Endothelial cell of hepatic sinusoid (primary cell): ENCODE data around the gene MPPED2.

Experiments
- in situ Hi-C: cut with HindIII; loops from 2 replicates; pipeline ENCODE4 v1.10.0; 2017; ENCODE audit warnings: low sequenced_read_pairs

MPPED2 gene

DNA sequence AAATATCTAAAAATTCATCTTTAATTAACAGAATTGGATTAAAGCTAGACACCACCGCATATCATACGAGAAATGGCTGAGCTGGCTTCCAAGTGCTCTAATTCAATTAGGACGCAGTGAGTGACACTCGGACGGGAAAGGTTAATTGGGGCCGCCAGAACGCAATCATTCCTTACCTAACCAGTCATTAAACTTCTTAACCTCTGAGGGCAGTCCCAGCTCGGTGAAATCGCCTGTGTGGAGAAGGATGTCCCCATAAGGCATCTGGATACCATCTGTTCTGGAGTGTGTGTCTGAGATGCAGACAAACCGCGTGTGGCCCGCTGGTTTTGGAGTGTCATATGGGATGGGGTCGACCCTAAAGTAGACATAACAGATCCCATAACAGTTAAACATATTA, 50.3 kb downstream of the MPPED2 start:
- in situ Hi-C loops = no loop called here

DNA sequence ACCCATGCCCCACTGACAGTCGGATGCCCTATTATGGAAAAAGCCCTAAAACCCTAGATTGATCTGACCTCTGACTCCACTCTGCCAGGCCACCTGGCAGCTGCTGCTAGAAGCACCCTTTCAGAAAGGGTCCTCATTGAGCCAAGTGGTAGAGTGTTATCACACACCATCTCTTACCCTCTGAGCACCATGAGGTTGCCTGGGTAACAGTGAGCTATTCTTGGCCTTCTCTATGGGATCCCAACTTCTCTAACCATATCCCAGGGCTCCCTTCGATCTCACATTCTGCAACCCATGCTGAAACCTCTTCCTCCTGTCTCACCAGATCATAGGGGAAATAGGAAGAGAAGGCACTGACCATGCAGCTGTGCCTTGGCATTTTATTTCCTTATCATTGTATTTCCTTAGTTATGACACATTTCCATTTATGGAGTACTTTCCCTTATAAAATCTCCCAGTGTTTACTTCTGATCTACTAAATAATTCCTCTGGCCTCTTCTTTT, 52.7 kb downstream of the MPPED2 start:
- in situ Hi-C loops = no loop called here

DNA sequence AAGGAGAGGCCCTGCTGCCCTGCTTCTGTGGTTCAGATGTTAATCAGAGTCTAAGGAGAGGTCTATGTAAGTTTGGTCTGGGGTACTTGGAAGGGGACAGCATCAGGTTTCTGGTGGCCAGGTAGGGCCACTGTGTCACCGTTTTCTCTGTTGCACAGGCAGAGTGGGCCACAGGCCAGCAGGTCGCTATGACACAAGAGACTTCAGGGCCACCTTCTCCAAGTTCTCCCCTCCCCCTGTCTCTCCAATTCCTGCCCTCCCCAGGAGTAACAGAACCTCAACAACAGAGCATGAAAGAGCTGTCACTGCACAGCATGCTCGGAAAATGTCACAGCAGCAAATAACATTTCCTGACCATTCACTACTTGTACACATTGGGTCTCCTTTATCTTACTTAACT, 58.6 kb downstream of the MPPED2 start:
- in situ Hi-C loops = no loop called here

DNA sequence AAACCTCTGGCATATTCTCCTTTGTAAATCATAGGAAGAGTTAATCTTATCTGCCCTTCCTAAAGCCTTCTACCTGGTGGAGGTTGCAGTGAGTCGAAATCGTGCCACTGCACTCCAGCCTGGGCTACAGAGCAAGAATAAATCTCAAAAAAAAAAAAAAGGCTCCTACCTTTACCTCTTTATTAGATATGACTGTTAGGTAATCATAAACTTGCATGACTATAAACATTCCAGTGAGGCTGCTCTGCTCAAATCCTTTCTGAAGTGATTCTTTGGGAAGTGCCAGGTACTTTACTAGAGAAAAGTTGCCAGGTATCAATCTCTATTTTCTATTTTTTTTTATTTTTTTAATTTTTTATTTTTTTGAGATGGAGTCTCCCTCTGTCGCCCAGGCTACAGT, 59.6 kb downstream of the MPPED2 start:
- in situ Hi-C loops = no loop called here

DNA sequence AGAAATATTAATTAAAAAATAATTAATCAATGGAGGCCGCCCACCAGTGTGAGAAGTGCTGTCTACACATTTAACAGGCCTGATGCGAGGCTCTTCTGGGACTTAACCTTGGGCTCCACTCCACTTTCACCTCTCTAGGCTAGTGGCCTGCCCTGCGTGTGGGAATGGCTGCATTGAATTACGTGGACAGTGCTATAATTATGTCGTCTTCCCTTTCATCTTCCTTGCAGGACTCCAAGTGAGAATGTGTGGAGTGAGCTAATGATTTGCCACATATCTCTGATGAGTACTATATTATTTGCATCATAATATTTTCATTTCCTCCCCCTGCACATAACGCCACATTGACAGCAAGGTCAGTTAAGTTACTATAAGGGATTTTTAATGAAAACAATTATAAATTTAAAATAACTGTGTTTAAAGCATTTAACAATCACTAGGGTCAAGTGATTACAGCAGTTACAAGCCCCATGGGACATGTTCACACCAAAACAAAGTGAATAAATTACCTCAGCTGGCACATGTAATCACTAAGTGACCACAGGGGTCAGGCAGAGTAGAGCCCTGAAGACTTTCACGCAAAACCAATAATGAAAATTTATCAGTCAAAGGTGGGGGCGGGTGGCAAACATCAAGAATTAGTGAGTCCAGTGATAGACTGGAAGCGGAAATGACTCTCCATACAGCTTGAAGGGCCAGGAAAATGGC, 63.5 kb downstream of the MPPED2 start:
- in situ Hi-C loops = no loop called here

DNA sequence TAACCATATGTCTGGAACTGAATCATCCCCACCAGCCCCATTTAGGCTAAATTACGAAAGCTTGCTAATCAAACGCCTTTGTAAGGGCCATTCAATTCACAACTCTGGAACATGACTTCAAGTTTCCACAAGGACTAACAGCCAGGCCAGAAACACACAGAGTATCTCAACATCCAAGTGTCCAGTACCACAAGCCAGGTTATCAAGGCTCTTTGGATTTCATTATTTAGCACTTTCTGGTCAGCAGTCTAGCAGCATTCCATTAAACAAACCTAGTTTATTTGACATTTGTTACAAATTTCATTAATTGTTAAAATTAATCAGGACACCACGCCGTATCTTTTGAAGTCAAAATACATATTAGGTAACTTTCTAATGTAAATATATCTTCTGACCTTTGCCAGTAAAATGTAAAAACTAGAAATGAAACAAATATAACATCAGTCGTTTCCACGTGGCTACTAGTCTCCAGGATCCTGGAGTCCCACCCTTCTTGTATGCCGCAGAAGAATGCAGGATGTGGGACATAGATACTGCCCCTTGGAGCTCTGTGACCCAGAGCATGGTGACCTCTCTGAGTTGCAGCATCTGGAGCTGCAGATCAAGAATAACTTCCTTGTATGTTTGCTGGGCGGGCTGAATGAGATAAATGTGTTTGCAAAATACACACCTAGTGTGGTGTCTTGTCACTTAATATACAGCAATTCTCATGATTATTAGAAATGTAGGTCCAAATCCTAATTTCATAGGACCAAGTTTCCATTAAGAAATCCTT, 64.7 kb downstream of the MPPED2 start:
- in situ Hi-C loops = no loop called here

DNA sequence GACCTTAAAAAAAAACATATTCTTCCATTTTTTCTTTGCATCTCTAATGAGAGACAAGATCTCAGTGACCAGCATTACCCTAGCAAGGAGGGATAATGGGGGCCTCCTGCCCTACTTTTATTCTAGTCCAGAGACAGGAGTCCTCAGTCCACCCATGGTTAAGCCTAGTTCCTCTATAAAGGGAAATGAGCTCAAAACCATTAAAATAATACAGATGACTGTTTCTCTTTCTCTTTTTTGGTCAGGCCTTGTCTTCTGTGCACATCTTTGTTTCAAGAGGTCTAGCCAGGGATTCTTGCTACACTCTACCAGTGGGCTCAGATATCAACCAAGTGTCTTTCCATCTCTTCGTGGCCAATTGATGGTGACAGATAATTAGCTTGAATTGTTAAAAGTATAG, 73.1 kb downstream of the MPPED2 start:
- in situ Hi-C loops = no loop called here

DNA sequence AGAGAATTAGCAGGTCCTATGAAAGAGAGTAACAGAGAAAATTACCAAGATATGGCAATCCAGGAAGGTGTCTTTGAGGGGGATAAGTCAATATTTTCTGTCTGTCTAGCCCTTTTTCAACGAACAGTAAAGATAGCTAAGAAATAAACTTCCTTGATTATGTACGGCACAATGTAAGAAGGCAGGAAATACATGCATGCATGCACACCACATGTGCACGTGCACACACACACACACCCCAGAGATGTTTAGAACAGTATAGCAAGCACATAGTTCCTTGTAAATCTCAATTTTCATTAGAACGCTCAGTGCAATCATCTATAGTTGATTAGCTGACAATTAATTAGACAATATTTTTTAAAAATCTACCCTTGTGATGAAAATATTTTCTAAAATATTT, 74.7 kb downstream of the MPPED2 start:
- in situ Hi-C loops = no loop called here

DNA sequence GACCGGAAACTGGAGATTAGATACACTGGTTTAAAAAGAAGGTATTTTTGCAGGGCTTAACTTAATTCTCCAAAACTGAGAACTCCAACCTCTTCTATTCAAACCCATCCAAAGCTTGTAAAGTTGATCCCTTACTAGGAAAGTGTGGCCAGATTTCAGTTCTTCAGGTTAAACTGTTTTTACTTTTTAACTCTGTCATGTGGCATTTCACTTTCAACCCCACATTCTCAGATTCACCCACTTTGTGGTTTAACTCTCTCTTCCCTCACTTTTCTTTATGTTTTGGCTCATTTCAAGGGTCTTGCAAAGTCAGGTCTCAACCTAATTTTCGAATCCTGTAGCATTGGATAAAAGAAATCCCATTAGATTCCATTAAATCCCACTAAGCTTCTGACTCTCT, 75.4 kb downstream of the MPPED2 start:
- in situ Hi-C loops = no loop called here

DNA sequence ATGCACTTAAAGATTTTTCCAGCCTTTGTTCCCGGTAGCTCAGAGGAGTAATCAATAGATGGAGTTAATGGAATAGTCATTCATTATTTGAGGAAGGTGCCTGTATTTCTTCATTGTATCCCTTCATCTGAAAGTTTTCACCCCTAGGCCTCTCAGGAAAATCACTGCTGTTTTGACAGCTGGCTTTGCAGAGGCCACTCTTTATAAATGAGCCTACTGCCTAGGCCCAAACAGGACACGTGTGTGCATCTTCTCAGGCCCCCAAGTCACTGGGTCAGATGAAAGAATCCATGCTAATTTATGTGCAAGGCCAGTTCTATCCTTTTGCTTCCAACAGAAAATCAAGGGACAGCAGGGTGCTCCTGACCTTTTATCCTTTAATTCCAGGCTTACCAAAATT, 76.8 kb downstream of the MPPED2 start:
- in situ Hi-C loops = no loop called here

DNA sequence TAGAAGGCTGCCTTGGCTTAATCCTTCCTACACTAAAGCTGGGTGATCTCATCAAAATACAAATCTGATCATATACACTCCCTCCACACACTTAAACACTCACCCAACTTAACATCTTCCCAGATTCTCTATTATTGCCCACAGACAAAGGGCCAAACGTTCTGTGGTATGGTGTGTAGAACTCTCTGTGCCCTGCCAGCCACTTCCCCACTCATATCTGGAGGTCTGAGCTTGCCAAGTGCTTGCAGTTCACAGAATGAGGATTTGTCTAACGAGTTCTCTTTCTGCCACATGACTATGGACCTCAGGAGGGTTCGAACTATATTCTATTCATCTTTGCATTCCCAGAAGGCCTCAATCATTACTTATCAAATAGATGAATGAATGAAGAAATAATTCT, 77.6 kb downstream of the MPPED2 start:
- in situ Hi-C loops = no loop called here

DNA sequence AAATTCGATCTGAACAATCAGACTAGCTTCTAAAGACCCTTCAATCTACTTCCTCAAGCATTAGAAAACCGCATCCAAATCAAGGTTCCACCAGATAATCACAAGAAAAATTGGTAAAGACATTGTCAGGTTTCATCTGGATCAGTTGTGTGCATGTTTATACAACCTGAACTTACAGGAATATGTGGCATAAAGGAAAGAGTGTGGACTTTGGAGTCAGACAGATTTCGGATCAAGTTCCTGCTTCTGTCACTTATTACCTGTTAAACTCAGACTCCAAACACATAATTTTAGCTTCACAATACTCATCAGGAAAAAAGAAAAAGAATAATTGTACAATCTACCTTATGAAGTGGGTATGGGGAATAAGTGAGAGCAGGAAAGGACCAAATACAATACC, 80.5 kb downstream of the MPPED2 start:
- in situ Hi-C loops = no loop called here

DNA sequence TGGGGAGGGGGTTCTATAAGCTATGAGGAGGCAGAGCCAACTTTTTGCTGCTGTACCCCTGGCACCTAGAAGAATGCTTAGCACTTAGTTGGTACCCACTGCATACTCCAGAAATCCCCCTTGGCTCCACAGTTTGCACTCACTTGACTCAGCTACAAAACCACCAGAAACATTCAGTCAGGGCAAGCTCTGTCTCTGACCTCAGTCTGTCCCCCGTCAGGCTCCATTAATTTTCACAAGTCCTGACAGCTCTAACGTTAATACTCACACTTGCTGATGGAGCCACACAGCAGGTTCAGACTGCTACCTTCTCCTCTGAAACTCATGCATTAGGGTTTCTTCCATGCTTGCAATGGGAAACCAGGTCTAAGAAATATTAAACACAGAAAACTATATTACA, 81.7 kb downstream of the MPPED2 start:
- in situ Hi-C loops = no loop called here

DNA sequence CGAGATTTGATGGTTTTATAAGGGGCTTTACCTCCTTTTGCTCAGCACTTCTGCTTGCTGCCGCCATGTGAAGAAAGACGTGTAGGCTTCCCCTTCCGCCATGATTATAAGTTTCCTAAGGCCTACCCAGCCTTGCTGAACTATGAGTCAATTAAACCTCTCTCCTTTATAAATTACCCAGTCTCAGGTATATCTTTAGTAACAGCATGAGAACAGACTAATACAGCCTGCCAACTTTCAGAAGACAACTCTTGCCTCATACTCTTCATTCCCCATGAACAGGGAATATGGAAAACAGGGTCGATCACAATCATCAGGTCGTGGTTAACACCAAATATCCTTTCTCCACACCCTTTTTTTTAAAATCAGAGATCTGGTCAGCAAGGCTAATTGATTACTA, 83.0 kb downstream of the MPPED2 start:
- in situ Hi-C loops = no loop called here

DNA sequence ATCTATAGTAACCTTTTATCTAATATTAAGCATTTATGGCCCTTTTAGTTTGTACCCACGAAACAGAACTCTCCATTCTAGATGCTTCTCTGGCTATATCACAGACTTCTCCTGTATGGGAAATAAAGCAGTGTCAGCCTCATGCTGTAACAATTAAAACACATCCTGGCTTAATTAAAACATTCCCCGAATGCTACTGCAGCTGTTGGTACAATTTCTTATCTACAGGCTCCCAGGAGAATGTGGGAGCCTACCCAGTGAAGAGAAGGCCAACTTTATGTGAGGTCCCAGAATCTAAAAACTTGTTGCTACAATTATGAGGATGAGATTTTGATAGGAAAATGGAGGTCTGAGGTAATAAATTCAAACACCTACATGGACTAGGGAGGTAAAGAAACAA, 83.8 kb downstream of the MPPED2 start:
- in situ Hi-C loops = no loop called here

DNA sequence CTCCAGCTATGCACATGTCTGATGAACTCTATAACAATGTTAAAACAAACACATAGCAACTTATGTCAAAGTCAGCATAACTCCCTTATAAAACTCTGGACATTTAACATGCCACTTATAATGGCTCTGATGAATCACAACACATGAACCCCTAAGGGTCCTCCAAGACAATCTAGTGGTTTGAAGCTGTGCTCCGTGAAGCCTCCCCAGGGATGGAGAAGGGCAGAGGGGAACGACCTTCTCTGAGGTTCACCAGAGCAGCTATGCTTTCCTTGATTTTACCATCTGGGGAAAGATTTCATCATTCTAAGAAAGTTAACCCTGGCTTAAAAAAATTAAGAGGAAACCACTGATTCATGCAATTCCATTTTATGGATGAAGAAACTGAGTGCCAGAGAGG, 84.4 kb downstream of the MPPED2 start:
- in situ Hi-C loops = no loop called here

DNA sequence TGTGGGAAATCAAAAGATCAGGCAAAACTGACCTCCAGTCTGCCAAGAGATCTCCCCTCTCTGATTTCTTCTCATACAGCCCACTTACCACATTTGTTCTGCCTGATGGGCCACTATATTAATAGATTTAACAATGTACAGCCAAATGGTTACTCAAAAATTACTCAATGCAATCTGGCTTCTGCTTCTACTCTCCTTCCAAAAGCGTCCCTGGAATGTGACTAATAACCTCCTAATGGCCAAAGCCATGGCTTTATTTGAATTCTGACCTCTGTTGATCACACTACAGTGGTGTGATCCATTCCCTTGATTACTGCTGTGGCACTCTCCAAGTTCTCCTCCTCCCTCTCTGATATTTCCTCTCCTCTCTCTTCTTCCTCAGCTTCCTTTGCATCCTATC, 86.2 kb downstream of the MPPED2 start:
- in situ Hi-C loops = no loop called here

DNA sequence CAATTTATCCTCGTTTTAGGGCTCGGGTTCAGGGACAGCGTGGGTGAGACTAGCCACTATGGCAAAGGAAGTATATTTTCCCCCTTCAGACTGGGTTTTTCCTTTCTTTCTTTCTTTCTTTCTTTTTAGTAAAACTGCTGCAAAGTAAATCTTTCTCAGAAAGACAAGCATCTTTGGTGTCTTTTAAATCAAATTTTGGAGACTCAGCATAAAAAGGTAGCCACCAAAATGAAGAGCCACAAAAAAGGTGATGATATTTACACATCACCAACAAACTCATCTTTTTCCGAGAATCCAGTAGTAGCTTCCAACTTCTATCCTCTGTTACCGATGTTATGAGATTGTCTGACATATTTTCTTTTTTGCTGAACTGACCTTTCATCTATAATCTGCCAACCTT, 88.6 kb downstream of the MPPED2 start:
- in situ Hi-C loops = no loop called here

DNA sequence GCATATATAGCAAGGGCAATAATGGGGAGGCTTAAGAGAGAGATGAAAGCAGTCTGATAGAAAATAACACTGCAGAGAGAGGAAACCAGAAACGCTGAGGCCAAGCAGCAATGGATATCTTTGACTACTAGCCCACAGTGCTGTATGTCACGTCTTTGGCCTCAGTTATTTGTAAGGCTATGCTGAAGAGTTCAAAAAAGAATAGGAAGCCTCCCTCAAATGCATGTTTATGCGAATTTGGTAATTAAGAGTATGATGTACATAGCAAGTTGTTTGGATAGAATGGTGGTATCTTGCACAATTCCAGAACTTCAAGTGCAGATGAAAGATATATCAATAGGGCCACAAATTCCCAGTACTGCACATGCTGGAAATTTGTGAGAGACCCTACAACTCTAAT, 89.2 kb downstream of the MPPED2 start:
- in situ Hi-C loops = no loop called here

DNA sequence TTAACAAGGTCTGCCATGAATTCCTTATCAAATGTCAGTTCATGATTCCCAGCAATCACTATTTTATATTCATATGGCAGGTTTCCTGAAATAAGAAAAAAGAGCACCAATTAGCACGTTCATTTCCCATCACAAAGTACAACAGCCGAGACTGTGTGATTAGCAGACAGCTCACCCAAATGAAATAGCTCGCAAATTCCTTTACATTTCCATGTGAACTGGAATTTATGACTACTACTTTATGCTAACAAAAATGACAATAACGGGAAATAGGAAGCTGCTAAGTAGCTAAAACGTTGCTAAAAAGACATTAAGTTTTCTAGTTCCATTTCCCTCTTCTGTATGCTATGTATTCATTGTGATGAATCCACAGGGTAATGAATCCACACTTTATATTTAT, 90.7 kb downstream of the MPPED2 start:
- in situ Hi-C loops = no loop called here

DNA sequence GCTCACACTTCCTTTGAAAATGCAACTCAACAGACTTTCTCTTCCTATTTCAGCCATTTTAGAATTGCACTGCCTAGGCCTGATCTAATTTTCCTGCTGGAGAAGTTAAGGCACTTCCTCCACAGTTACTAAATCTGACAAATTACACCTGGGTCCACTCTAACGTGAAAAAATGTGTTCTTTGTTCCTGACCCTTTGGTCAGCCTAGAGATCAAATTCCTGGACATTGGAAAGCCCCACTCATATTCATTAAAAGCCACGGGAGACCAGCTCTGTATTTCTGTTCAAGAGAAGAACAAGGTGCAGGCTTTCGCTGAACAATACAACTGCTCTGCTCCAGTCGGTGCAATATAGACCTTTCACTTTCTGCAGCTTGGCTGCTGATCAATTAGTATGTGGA, 96.6 kb downstream of the MPPED2 start:
- in situ Hi-C loops = no loop called here

DNA sequence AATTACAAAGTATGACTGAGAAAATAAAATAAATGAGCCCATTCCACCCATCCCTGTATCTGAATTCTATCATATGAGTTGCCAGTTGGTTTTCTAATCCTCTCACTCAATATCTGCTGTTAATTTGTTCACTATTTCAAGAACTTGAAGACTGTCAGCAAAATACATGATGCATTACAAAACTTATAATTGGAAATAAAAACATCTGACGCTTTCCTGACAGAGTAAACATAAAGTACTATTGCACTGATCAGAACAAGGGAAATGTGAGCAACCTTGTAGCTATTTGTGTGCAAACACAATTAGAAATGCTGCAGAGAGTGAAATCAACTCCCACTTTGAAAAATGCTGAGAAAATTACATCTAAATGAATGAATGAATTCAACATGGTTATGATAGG, 97.1 kb downstream of the MPPED2 start:
- in situ Hi-C loops = no loop called here
